Measurements from ENCODE around the gene KCNC2. TPM values are rescaled to one million over a fixed set of nuclear protein-coding genes. Genes with fewer than 3 reads are reported as not detected.

Gene KCNC2
- total RNA-seq = not detected in 2 replicates

GRCh38 chr12:75209812-75210138, at the start of gene KCNC2:
TSS of gene KCNC2 (minus strand) at chr12:75209839.

Other genes with a start within 250 kb of the KCNC2 start
- 4.0 and 4.6 TPM in 2 replicates for gene CAPS2, start 120.5 kb upstream of the KCNC2 start, total RNA-seq
- not detected in 2 replicates for gene GLIPR1L1, start 124.8 kb upstream of the KCNC2 start, total RNA-seq
- gene GLIPR1L2, start 181.2 kb upstream of the KCNC2 start, total RNA-seq = 0.18 and 0.29 TPM in 2 replicates